HTR-8/SVneo (cell line): ENCODE measurements around the gene LSMEM2.
A peak's percentile ranks its signal among the peaks of the same experiment; 100 is the strongest.
"Not testable (repeated sequence)": the region's sequence is repeated elsewhere in the genome, so short reads cannot be mapped to it uniquely, and the experiment has no call there.

ENCODE experiments used
- DNase-seq: peaks from one replicate; pipeline ENCODE4 v3.0.0; 2011; ENCODE audit warnings: low spot score, mixed read lengths; ENCODE audit not compliant: insufficient read length
- FAIRE-seq: peaks from 2 replicates; lab custom pipeline; 2011; peaks lifted over from hg19 to GRCh38; lab: Jason Lieb, UNC

LSMEM2 gene

GRCh38 chr3:50263478-50264382, 15.2 kb upstream of the LSMEM2 start:
- DNase-seq = no peak
- FAIRE-seq = no peak

GRCh38 chr3:50264383-50264963, 14.4 kb upstream of the LSMEM2 start:
- FAIRE-seq (no peak), DNase-seq (peak; percentile 93)

- FAIRE-seq = peak; percentile 93
- no peak for DNase-seq
These were observed 13.9 kb upstream of the LSMEM2 start for GRCh38 chr3:50264964-50265485.

- no peak for FAIRE-seq
These were observed 13.3 kb upstream of the LSMEM2 start for GRCh38 chr3:50265571-50265970.

GRCh38 chr3:50266017-50266416, 12.9 kb upstream of the LSMEM2 start:
- DNase-seq (no peak), FAIRE-seq (no peak)

More at GRCh38 chr3:50265571-50265970, 13.3 kb upstream of the LSMEM2 start:
- no peak for DNase-seq

- no peak for FAIRE-seq
- no peak for DNase-seq
These were observed 12.1 kb upstream of the LSMEM2 start for GRCh38 chr3:50266836-50267235.

GRCh38 chr3:50267280-50267913, 11.5 kb upstream of the LSMEM2 start:
- FAIRE-seq (no peak), DNase-seq (no peak)

- DNase-seq = no peak
- FAIRE-seq = no peak
These were observed 10.6 kb upstream of the LSMEM2 start for GRCh38 chr3:50268276-50268675.

- peak; percentile 92 for DNase-seq
These were observed 10.0 kb upstream of the LSMEM2 start, which contains the start of gene SEMA3B for GRCh38 chr3:50268703-50269451. SEMA3B (plus strand) TSS chr3:50269147; CDS start chr3:50269241, 94 bp downstream.

GRCh38 chr3:50269460-50269859, 9.4 kb upstream of the LSMEM2 start:
- DNase-seq = no peak
- no peak for FAIRE-seq

More at GRCh38 chr3:50268703-50269451, 10.0 kb upstream of the LSMEM2 start, which contains the start of gene SEMA3B:
- FAIRE-seq = peak; percentile 99

GRCh38 chr3:50269977-50270413, 8.9 kb upstream of the LSMEM2 start:
- peak; percentile 57 for FAIRE-seq
- DNase-seq = peak; percentile 60

GRCh38 chr3:50270422-50271224, 8.3 kb upstream of the LSMEM2 start:
- no peak for DNase-seq
- peak; percentile 70 for FAIRE-seq

GRCh38 chr3:50271314-50271936, 7.5 kb upstream of the LSMEM2 start:
- DNase-seq (no peak), FAIRE-seq (no peak)

GRCh38 chr3:50272538-50272910, 6.4 kb upstream of the LSMEM2 start:
- not testable (repeated sequence) for DNase-seq, FAIRE-seq

GRCh38 chr3:50272911-50273688, 5.8 kb upstream of the LSMEM2 start:
- peak; percentile 88 for DNase-seq
- FAIRE-seq = peak; percentile 97

- FAIRE-seq (no peak), DNase-seq (no peak)
These were observed 5.2 kb upstream of the LSMEM2 start for GRCh38 chr3:50273689-50274065.

- FAIRE-seq (peak; percentile 40), DNase-seq (peak; percentile 50)
These were observed 4.3 kb upstream of the LSMEM2 start for GRCh38 chr3:50274371-50275104.
